NOMO-1 treated with dmso at 0.1 percent for 144 hours (cell line): ENCODE measurements around the gene ZNF200.
"Not testable (repeated sequence)": the region's sequence is repeated elsewhere in the genome, so short reads cannot be mapped to it uniquely, and the experiment has no call there.

Experiments used
- DNase-seq: peaks from one replicate; lab custom pipeline; 2025; ENCODE audit not compliant: unreplicated experiment; lab: John Stamatoyannopoulos, UW

The ZNF200 gene

GRCh38 chr16:3202903-3203539 is 31.9 kb downstream of the ZNF200 start:
- no peak for DNase-seq

GRCh38 chr16:3198334-3199072 is 36.5 kb downstream of the ZNF200 start:
- no peak for DNase-seq

- not testable (repeated sequence) for DNase-seq
Measured at GRCh38 chr16:3197694-3198333, 37.1 kb downstream of the ZNF200 start.

GRCh38 chr16:3195975-3196374 is 39.0 kb downstream of the ZNF200 start:
- no peak for DNase-seq

GRCh38 chr16:3194792-3195191 is 40.2 kb downstream of the ZNF200 start:
- DNase-seq, result no peak

GRCh38 chr16:3193221-3194212 is 41.4 kb downstream of the ZNF200 start:
- DNase-seq, result no peak

GRCh38 chr16:3192476-3193019 is 42.4 kb downstream of the ZNF200 start:
- DNase-seq, result no peak

- DNase-seq, result no peak
Measured at GRCh38 chr16:3190949-3191353, 44.0 kb downstream of the ZNF200 start.

- no peak for DNase-seq
Measured at GRCh38 chr16:3189869-3190268, 45.1 kb downstream of the ZNF200 start.

GRCh38 chr16:3188925-3189825 is 45.8 kb downstream of the ZNF200 start:
- no peak for DNase-seq

- no peak for DNase-seq
Measured at GRCh38 chr16:3188675-3188924, 46.4 kb downstream of the ZNF200 start.

GRCh38 chr16:3187798-3188674 is 46.9 kb downstream of the ZNF200 start, which contains the start of gene OR1F1:
Gene OR1F1 (plus strand): TSS chr16:3188204.
- DNase-seq, result no peak

GRCh38 chr16:3186946-3187690 is 47.8 kb downstream of the ZNF200 start:
- no peak for DNase-seq

GRCh38 chr16:3183445-3184139 is 51.4 kb downstream of the ZNF200 start:
- no peak for DNase-seq

GRCh38 chr16:3182608-3183444 is 52.1 kb downstream of the ZNF200 start:
- no peak for DNase-seq

GRCh38 chr16:3182293-3182607 is 52.7 kb downstream of the ZNF200 start:
- not testable (repeated sequence) for DNase-seq

GRCh38 chr16:3180445-3180878 is 54.5 kb downstream of the ZNF200 start:
- DNase-seq, result no peak
